OCI-LY3 (cell line): ENCODE results near the gene TBC1D5.
"Not testable (repeated sequence)": the region's sequence is repeated elsewhere in the genome, so short reads cannot be mapped to it uniquely, and the experiment has no call there.

Experiments used
- EZH2phosphoT487 ChIP-seq: fragments of 200-600 bp; shearing (Covaris generic); IDR thresholded peaks from 2 replicates; pipeline ENCODE4 v1.6.1; 2018; ENCODE audit warnings: antibody characterized with exemption, mixed run types, low read depth
- TF ChIP-seq, protein P1 (sequence below): fragments of 200-600, 300-600 bp; sonication (generic); IDR thresholded peaks from 2 replicates; pipeline ENCODE4 v1.5.1; 2014; ENCODE audit warnings: antibody characterized with exemption, low read length, low read depth

DNA sequence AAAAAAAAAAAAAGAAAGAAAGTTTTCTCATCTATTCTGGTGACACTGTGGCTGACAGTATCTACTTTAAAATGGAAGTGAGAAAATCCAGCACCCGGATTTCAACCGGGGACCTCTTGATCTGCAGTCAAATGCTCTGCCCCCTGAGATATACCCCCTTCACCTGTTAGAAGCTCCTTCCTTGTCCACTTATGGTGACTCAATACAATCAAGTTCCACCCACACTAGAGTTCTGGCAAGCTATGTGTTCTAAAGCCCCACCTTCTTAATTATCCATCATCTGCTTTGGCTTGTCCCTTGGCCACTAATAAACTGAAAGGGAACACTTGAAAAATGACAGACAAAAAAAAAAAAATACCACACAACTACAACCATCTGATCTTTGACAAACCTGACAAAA is 42.6 kb downstream of the TBC1D5 start:
- TF ChIP-seq, protein P1, sequence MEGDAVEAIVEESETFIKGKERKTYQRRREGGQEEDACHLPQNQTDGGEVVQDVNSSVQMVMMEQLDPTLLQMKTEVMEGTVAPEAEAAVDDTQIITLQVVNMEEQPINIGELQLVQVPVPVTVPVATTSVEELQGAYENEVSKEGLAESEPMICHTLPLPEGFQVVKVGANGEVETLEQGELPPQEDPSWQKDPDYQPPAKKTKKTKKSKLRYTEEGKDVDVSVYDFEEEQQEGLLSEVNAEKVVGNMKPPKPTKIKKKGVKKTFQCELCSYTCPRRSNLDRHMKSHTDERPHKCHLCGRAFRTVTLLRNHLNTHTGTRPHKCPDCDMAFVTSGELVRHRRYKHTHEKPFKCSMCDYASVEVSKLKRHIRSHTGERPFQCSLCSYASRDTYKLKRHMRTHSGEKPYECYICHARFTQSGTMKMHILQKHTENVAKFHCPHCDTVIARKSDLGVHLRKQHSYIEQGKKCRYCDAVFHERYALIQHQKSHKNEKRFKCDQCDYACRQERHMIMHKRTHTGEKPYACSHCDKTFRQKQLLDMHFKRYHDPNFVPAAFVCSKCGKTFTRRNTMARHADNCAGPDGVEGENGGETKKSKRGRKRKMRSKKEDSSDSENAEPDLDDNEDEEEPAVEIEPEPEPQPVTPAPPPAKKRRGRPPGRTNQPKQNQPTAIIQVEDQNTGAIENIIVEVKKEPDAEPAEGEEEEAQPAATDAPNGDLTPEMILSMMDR, result not testable (repeated sequence)
- TF ChIP-seq EZH2phosphoT487, result not testable (repeated sequence)
